ENCODE data around the gene GAL3ST2. TPM values are rescaled to one million over a fixed set of nuclear protein-coding genes. Genes with fewer than 3 reads are reported as not detected.
"Not testable (repeated sequence)": the region's sequence is repeated elsewhere in the genome, so short reads cannot be mapped to it uniquely, and the experiment has no call there.

GAL3ST2 gene
- total RNA-seq, 2 donors from 2014 or later, result 2.4 TPM; not detected in 1

- H3K4me1 ChIP-seq (replicated peaks), result peaks cover 4% of the 10 kb centered on the region
- intact Hi-C loops (cut with DNase I), result no loop called here
- no peaks in the 10 kb centered on the region for H3K36me3 ChIP-seq
- TF ChIP-seq CTCF (IDR thresholded peaks at IDR 0.05) (no peak), POLR2AphosphoS5 (IDR thresholded peaks at IDR 0.05) (no peak), POLR2A (IDR thresholded peaks at IDR 0.05) (no peak)
- H3K9me3 ChIP-seq, result no peaks in the 10 kb centered on the region
- H3K27me3 ChIP-seq (replicated peaks; ENCODE audit: insufficient read depth), result no peaks in the 10 kb centered on the region
- 90% methylated on average over 21 of the region's 21 CpGs for WGBS
- DNase-seq (ENCODE audit: low spot score), result no peak
- H3K4me3 ChIP-seq, result no peak overlapping the region
- no peak overlapping the region for H3K27ac ChIP-seq
Observed at GRCh38 chr2:241798631-241799521, 22.3 kb downstream of the GAL3ST2 start.

GRCh38 chr2:241799522-241800197, 23.0 kb downstream of the GAL3ST2 start:
- H3K9me3 ChIP-seq, result no peaks in the 10 kb centered on the region
- H3K4me1 ChIP-seq (replicated peaks), result peaks cover 4% of the 10 kb centered on the region
- DNase-seq (ENCODE audit: low spot score), result no peak
- intact Hi-C loops (cut with DNase I), result no loop called here
- TF ChIP-seq CTCF (IDR thresholded peaks at IDR 0.05) (no peak), POLR2AphosphoS5 (IDR thresholded peaks at IDR 0.05) (no peak), POLR2A (IDR thresholded peaks at IDR 0.05) (no peak)
- H3K4me3 ChIP-seq, result no peak overlapping the region
- H3K27ac ChIP-seq, result no peak overlapping the region
- WGBS, result 91% methylated on average over 8 of the region's 10 CpGs
- no peaks in the 10 kb centered on the region for H3K27me3 ChIP-seq (replicated peaks; ENCODE audit: insufficient read depth)
- H3K36me3 ChIP-seq, result no peaks in the 10 kb centered on the region

GRCh38 chr2:241800198-241800903, 23.7 kb downstream of the GAL3ST2 start:
- 80% methylated on average over 35 of the region's 35 CpGs for WGBS
- H3K4me3 ChIP-seq; intact Hi-C loops (cut with DNase I); H3K27me3 ChIP-seq (replicated peaks; ENCODE audit: insufficient read depth); H3K27ac ChIP-seq; H3K9me3 ChIP-seq; H3K36me3 ChIP-seq; DNase-seq (ENCODE audit: low spot score); H3K4me1 ChIP-seq (replicated peaks): not testable (repeated sequence)

- intact Hi-C loops (cut with DNase I), result no loop called here
- WGBS, result 87% methylated on average over 37 of the region's 44 CpGs
- H3K4me3 ChIP-seq, result no peak overlapping the region
- DNase-seq (ENCODE audit: low spot score), result no peak
- no peaks in the 10 kb centered on the region for H3K9me3 ChIP-seq
- H3K27me3 ChIP-seq (replicated peaks; ENCODE audit: insufficient read depth), result no peaks in the 10 kb centered on the region
- H3K4me1 ChIP-seq (replicated peaks), result peaks cover 4% of the 10 kb centered on the region
- no peaks in the 10 kb centered on the region for H3K36me3 ChIP-seq
- no peak overlapping the region for H3K27ac ChIP-seq
- TF ChIP-seq POLR2AphosphoS5 (IDR thresholded peaks at IDR 0.05) (no peak), CTCF (IDR thresholded peaks at IDR 0.05) (no peak), POLR2A (IDR thresholded peaks at IDR 0.05) (no peak)
Observed at GRCh38 chr2:241801611-241802420, 25.2 kb downstream of the GAL3ST2 start.
